PC-3 (cell line): ENCODE measurements around the gene CTNNA2. TPM values are rescaled to one million over a fixed set of nuclear protein-coding genes. Genes with fewer than 3 reads are reported as not detected.

Experiments used
- ATAC-seq: fragments of 200-7000 bp; cut with Tn5 transposase; 2 replicates; pipeline ENCODE4 v1.9.1; 2020; ENCODE audit warnings: mild to moderate bottlenecking, moderate library complexity
- BruUV-seq: library from RNA; stranded (reverse); fragments of 400-500 nt; replicated peaks from 2 replicates; lab custom pipeline; 2021; lab: Mats Ljungman, UMichigan
- CTCF ChIA-PET: fragments of 300-600 bp; sonication (Branson Sonifier 250); formaldehyde crosslinking; loops from one replicate; lab custom pipeline; 2022; ENCODE audit warnings: antibody characterized with exemption; lab: Charles Lee
- POLR2A ChIA-PET: fragments of 300-600 bp; sonication (Branson Sonifier 250); formaldehyde crosslinking; loops from one replicate; lab custom pipeline; 2022; ENCODE audit warnings: antibody characterized with exemption; ENCODE audit not compliant: unreplicated experiment; lab: Charles Lee
- DNase-seq: peaks from one replicate; pipeline ENCODE4 v3.0.0-alpha.2; 2015
- H2AFZ ChIP-seq: fragments of 300-600 bp; sonication (generic); 2 replicates; pipeline ENCODE4 v1.6.0; 2016; ENCODE audit warnings: antibody characterized with exemption, low read length
- H3F3A ChIP-seq: fragments of 300-600 bp; sonication (generic); one replicate; pipeline ENCODE4 v1.6.0; 2017; ENCODE audit warnings: antibody characterized with exemption, low read length, control low read depth, mild to moderate bottlenecking; ENCODE audit not compliant: unreplicated experiment
- H3K27ac ChIP-seq: fragments of 300-600 bp; sonication (generic); 2 replicates; pipeline ENCODE4 v1.5.1; 2016; ENCODE audit warnings: mild to moderate bottlenecking, low read length
- H3K27me3 ChIP-seq: fragments of 300-600 bp; sonication (generic); 2 replicates; pipeline ENCODE4 v1.6.1; 2016; ENCODE audit warnings: low read length, mixed read lengths
- H3K36me3 ChIP-seq: fragments of 300-600 bp; sonication (generic); 2 replicates; pipeline ENCODE4 v1.6.1; 2016; ENCODE audit warnings: low read depth, mixed run types, low read length, mixed read lengths
- H3K4me1 ChIP-seq: fragments of 300-600 bp; sonication (generic); 2 replicates; pipeline ENCODE4 v1.5.1; 2016; ENCODE audit warnings: low read length; ENCODE audit not compliant: insufficient read depth
- H3K4me2 ChIP-seq: fragments of 300-600 bp; sonication (generic); 2 replicates; pipeline ENCODE4 v1.6.0; 2016; ENCODE audit warnings: low read length
- H3K4me3 ChIP-seq: fragments of 300-600 bp; sonication (generic); 2 replicates; pipeline ENCODE4 v1.5.1; 2016; ENCODE audit warnings: mild to moderate bottlenecking, low read length, mixed read lengths
- H3K79me2 ChIP-seq: fragments of 300-600 bp; sonication (generic); 2 replicates; pipeline ENCODE4 v1.6.1; 2017; ENCODE audit warnings: low read length, mixed read lengths
- H3K9ac ChIP-seq: fragments of 300-600 bp; sonication (generic); 2 replicates; pipeline ENCODE4 v1.6.0; 2016; ENCODE audit warnings: mild to moderate bottlenecking, low read length
- H3K9me2 ChIP-seq: fragments of 300-600 bp; sonication (generic); replicated peaks from 2 replicates; pipeline ENCODE4 v1.6.1; 2016; ENCODE audit warnings: mixed run types, low read length, mixed read lengths
- H3K9me3 ChIP-seq: fragments of 300-600 bp; sonication (generic); 2 replicates; pipeline ENCODE4 v1.6.1; 2016; ENCODE audit warnings: low read length, mixed read lengths
- H4K20me1 ChIP-seq: fragments of 300-600 bp; sonication (generic); 2 replicates; pipeline ENCODE4 v1.6.1; 2016; ENCODE audit warnings: low read length, mixed read lengths
- EZH2 ChIP-seq: fragments of 300-600 bp; sonication (generic); IDR thresholded peaks from one replicate; pipeline ENCODE4 v1.6.1; 2017; ENCODE audit warnings: antibody characterized with exemption, mild to moderate bottlenecking, low read length; ENCODE audit not compliant: unreplicated experiment
- EZH2phosphoT487 ChIP-seq: fragments of 300-600 bp; sonication (generic); IDR thresholded peaks from 2 replicates; pipeline ENCODE4 v1.6.1; 2018; ENCODE audit warnings: mild to moderate bottlenecking, antibody characterized with exemption, low read length, borderline replicate concordance
- intact Hi-C: fragments of 100-400 bp; cut with micrococcal nuclease; formaldehyde crosslinking; loops from 2 replicates; pipeline ENCODE4 v1.9.0; 2023
- total RNA-seq: library from RNA; depleted of rRNA; stranded (reverse); fragments of >200 nt; gene quantifications from 2 replicates; pipeline ENCODE4 v1.2.3, GENCODE V29; 2014
- TF ChIP-seq, protein P1 (sequence below): fragments of 300-600 bp; sonication (generic); conservative IDR thresholded peaks from 2 replicates; pipeline ENCODE4 v1.5.1; 2017; ENCODE audit warnings: antibody characterized with exemption, low read depth, mild to moderate bottlenecking, low read length

Gene CTNNA2
- total RNA-seq, 1 experiment from 2014 or later = not detected

DNA sequence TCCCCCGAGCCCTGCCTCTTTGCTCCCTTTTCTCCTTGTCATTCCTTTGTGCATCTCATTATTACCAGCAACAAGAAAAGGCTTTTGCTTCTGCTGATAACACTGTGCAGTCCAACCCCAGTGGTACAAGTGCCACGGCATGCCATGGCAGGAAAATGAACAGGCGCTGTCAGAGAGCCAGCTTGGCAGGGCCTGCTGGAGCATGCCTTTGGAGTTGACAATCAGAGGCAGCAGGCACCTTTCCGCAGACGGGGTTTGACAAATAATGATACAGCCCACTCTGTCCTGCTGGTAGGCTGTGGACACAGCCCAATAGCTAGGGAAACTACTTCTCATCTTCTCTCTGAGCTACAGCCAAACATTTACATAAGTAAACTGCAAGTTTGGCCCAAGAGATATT lies 1035.6 kb downstream of the CTNNA2 start:
- TF ChIP-seq, protein P1, sequence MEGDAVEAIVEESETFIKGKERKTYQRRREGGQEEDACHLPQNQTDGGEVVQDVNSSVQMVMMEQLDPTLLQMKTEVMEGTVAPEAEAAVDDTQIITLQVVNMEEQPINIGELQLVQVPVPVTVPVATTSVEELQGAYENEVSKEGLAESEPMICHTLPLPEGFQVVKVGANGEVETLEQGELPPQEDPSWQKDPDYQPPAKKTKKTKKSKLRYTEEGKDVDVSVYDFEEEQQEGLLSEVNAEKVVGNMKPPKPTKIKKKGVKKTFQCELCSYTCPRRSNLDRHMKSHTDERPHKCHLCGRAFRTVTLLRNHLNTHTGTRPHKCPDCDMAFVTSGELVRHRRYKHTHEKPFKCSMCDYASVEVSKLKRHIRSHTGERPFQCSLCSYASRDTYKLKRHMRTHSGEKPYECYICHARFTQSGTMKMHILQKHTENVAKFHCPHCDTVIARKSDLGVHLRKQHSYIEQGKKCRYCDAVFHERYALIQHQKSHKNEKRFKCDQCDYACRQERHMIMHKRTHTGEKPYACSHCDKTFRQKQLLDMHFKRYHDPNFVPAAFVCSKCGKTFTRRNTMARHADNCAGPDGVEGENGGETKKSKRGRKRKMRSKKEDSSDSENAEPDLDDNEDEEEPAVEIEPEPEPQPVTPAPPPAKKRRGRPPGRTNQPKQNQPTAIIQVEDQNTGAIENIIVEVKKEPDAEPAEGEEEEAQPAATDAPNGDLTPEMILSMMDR = no peak
- no peak for TF ChIP-seq EZH2phosphoT487
- no peak for TF ChIP-seq EZH2
- no peak overlapping the region for H3K4me2 ChIP-seq
- H3K9me2 ChIP-seq = no peaks in the 10 kb centered on the region
- no peak for DNase-seq
- no peaks in the 10 kb centered on the region for H3F3A ChIP-seq
- H3K9ac ChIP-seq = no peak overlapping the region
- H3K4me1 ChIP-seq = no peaks in the 10 kb centered on the region
- ChIA-PET CTCF (no interaction called here), POLR2A (no interaction called here)
- intact Hi-C loops = no loop called here
- H3K4me3 ChIP-seq = no peak overlapping the region
- no peaks in the 10 kb centered on the region for H4K20me1 ChIP-seq
- H3K36me3 ChIP-seq = no peaks in the 10 kb centered on the region
- no peak overlapping the region for H3K27ac ChIP-seq
- H3K79me2 ChIP-seq = no peaks in the 10 kb centered on the region
- no peaks in the 10 kb centered on the region for H3K9me3 ChIP-seq
- ATAC-seq = no peak
- no peak overlapping the region for H2AFZ ChIP-seq
- peaks cover 18% of the 10 kb centered on the region for H3K27me3 ChIP-seq
- BruUV-seq = no TSS peak

DNA sequence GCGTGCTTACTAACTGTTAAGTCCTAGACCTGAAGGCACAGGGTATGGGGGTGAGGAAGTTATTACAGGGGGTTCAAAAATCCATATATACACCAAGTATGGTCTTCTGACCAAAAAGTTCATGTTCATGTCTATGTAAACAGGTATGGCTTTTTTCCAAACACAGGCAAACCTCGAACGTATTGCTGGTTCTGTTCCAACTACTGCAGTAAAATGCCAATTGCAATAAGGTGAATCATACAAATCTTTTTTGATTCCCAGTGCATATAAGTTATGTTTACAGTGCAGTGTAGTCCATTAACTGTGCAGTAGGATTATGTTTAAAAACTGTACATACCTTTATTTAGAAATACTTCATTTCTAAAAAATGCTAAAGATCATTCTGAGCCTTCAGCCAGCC lies 1037.0 kb downstream of the CTNNA2 start:
- CTCF ChIA-PET = no interaction called here
- no peak for TF ChIP-seq EZH2
- intact Hi-C loops = no loop called here
- Histone ChIP-seq H3K4me2 (no peak overlapping the region), H2AFZ (no peak overlapping the region), H4K20me1 (no peaks in the 10 kb centered on the region), H3K79me2 (no peaks in the 10 kb centered on the region), H3K27ac (no peak overlapping the region), H3K9me2 (no peaks in the 10 kb centered on the region), H3K9me3 (no peaks in the 10 kb centered on the region), H3K36me3 (no peaks in the 10 kb centered on the region), H3F3A (no peaks in the 10 kb centered on the region), H3K4me3 (no peak overlapping the region), H3K4me1 (no peaks in the 10 kb centered on the region), H3K9ac (no peak overlapping the region), H3K27me3 (peaks cover 18% of the 10 kb centered on the region)
- ATAC-seq = no peak
- DNase-seq = no peak
- BruUV-seq = no TSS peak
- POLR2A ChIA-PET = no interaction called here

DNA sequence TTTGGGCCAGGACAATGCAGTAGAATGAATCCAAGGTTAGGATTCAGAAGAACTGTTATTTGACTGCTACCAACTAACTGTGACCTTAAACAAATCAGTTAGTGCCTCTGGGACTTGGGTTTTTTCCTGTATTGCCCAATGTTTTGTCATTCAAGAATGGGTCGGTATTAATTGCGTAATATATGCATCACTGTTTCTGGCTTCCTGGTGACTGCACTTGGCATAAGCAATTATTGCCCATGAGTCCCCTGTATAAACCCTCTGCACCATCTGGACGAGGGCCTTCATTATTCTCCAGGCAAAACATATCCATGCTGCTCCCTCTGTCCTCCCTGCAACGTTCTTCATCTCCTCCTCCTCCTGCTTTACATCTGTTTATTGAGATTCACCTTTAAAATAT lies 1047.5 kb downstream of the CTNNA2 start:
- Histone ChIP-seq H3F3A (no peaks in the 10 kb centered on the region), H3K4me2 (no peak overlapping the region), H4K20me1 (no peaks in the 10 kb centered on the region), H3K4me1 (no peaks in the 10 kb centered on the region), H3K9ac (no peak overlapping the region), H3K9me3 (0 out of 2 replicates have a peak, but pooled peaks cover 4% of the 10 kb centered on the region), H3K27me3 (no peaks in the 10 kb centered on the region), H3K27ac (no peak overlapping the region), H2AFZ (no peak overlapping the region), H3K79me2 (no peaks in the 10 kb centered on the region), H3K36me3 (no peaks in the 10 kb centered on the region), H3K9me2 (no peaks in the 10 kb centered on the region), H3K4me3 (no peak overlapping the region)
- no peak for ATAC-seq
- BruUV-seq = no TSS peak
- intact Hi-C loops = no loop called here
- ChIA-PET POLR2A (no interaction called here), CTCF (no interaction called here)
- TF ChIP-seq, protein P1 = no peak
- TF ChIP-seq EZH2phosphoT487 (no peak), EZH2 (no peak)
- DNase-seq = no peak
